WTC11 (cell line): ENCODE data around the gene MMP24. TPM values are rescaled to one million over a fixed set of nuclear protein-coding genes. Genes with fewer than 3 reads are reported as not detected.
"Not testable (repeated sequence)": the region's sequence is repeated elsewhere in the genome, so short reads cannot be mapped to it uniquely, and the experiment has no call there.

Experiments used
- ATAC-seq: fragments of 200-7000 bp; cut with Tn5 transposase; 2 replicates; pipeline ENCODE4 v1.10.0; 2021; ENCODE audit warnings: mild to moderate bottlenecking, moderate library complexity
- CTCF ChIA-PET: fragments of 300-600 bp; sonication (Branson Sonifier 250); formaldehyde crosslinking; loops from one replicate; lab custom pipeline; 2021; ENCODE audit warnings: antibody characterized with exemption; lab: Charles Lee
- POLR2A ChIA-PET: fragments of 350-600 bp; sonication (Branson Sonifier 250); formaldehyde crosslinking; loops from one replicate; lab custom pipeline; 2021; ENCODE audit warnings: antibody characterized with exemption; lab: Charles Lee
- DNase-seq: peaks from one replicate; pipeline ENCODE4 v3.0.0; 2021; ENCODE audit warnings: low spot score
- H3K27ac Mint-ChIP-seq: 2 replicates; pipeline ENCODE4 v1.8.0; 2021; ENCODE audit warnings: mixed read lengths
- H3K27me3 Mint-ChIP-seq: 2 replicates; pipeline ENCODE4 v1.8.0; 2021; ENCODE audit warnings: low read depth, mild to moderate bottlenecking, moderate library complexity, mixed read lengths
- H3K36me3 Mint-ChIP-seq: 2 replicates; pipeline ENCODE4 v1.8.0; 2021; ENCODE audit warnings: mixed read lengths
- H3K4me1 Mint-ChIP-seq: 2 replicates; pipeline ENCODE4 v1.8.0; 2022; ENCODE audit warnings: mixed read lengths
- H3K4me3 Mint-ChIP-seq: 2 replicates; pipeline ENCODE4 v1.8.0; 2021; ENCODE audit warnings: mild to moderate bottlenecking, moderate library complexity, mixed read lengths
- H3K9me3 Mint-ChIP-seq: 2 replicates; pipeline ENCODE4 v1.8.0; 2021; ENCODE audit warnings: mixed read lengths
- ARID4B ChIP-seq: sonication (generic); formaldehyde crosslinking; IDR thresholded peaks from 2 replicates; pipeline ENCODE4 v1.8.0; 2023; ENCODE audit warnings: missing genetic modification reagents, mild to moderate bottlenecking, borderline replicate concordance
- ATF2 ChIP-seq: sonication (generic); formaldehyde crosslinking; IDR thresholded peaks from 2 replicates; pipeline ENCODE4 v1.8.1; 2022; ENCODE audit warnings: low read depth, missing genetic modification reagents, borderline replicate concordance
- CBFB ChIP-seq: sonication (generic); formaldehyde crosslinking; IDR thresholded peaks from 2 replicates; pipeline ENCODE4 v1.8.1; 2022; ENCODE audit warnings: mild to moderate bottlenecking, low read depth, missing genetic modification reagents
- E2F4 ChIP-seq: sonication (generic); formaldehyde crosslinking; IDR thresholded peaks from 2 replicates; pipeline ENCODE4 v1.8.1; 2022; ENCODE audit warnings: low read depth, mild to moderate bottlenecking, moderate library complexity, missing genetic modification reagents, borderline replicate concordance
- FOXP1 ChIP-seq: sonication (generic); formaldehyde crosslinking; IDR thresholded peaks from 2 replicates; pipeline ENCODE4 v1.8.0; 2022; ENCODE audit warnings: missing genetic modification reagents, mild to moderate bottlenecking, moderate library complexity, borderline replicate concordance
- MLX ChIP-seq: sonication (generic); formaldehyde crosslinking; IDR thresholded peaks from 2 replicates; pipeline ENCODE4 v1.8.1; 2023; ENCODE audit warnings: mild to moderate bottlenecking, missing genetic modification reagents, moderate library complexity
- NFATC4 ChIP-seq: fragments of 250-450 bp; sonication (Bioruptor Pico); IDR thresholded peaks from 2 replicates; pipeline ENCODE4 v1.9.0; 2021; ENCODE audit warnings: mild to moderate bottlenecking
- NFYB ChIP-seq: sonication (generic); formaldehyde crosslinking; conservative IDR thresholded peaks from 2 replicates; pipeline ENCODE4 v1.8.0; 2022; ENCODE audit warnings: low read depth, missing genetic modification reagents
- NR1H2 ChIP-seq: sonication (generic); formaldehyde crosslinking; IDR thresholded peaks from 2 replicates; pipeline ENCODE4 v1.9.0; 2021; ENCODE audit warnings: mild to moderate bottlenecking, moderate library complexity, missing genetic modification reagents
- RELA ChIP-seq: sonication (generic); formaldehyde crosslinking; IDR thresholded peaks from 2 replicates; pipeline ENCODE4 v1.8.1; 2022; ENCODE audit warnings: missing genetic modification reagents, mild to moderate bottlenecking, borderline replicate concordance
- SMAD4 ChIP-seq: sonication (generic); formaldehyde crosslinking; IDR thresholded peaks from 2 replicates; pipeline ENCODE4 v1.8.0; 2022; ENCODE audit warnings: mild to moderate bottlenecking, missing genetic modification reagents
- STAT6 ChIP-seq: sonication (generic); formaldehyde crosslinking; conservative IDR thresholded peaks from 2 replicates; pipeline ENCODE4 v1.8.1; 2023; ENCODE audit warnings: mild to moderate bottlenecking, low read depth, missing genetic modification reagents, moderate library complexity
- ZBTB21 ChIP-seq: sonication (generic); formaldehyde crosslinking; IDR thresholded peaks from 2 replicates; pipeline ENCODE4 v1.8.1; 2023; ENCODE audit warnings: mild to moderate bottlenecking, missing genetic modification reagents, borderline replicate concordance
- ZNF121 ChIP-seq: sonication (generic); formaldehyde crosslinking; IDR thresholded peaks from 2 replicates; pipeline ENCODE4 v1.8.0; 2023; ENCODE audit warnings: missing genetic modification reagents
- ZNF416 ChIP-seq: fragments of 250-450 bp; sonication (Bioruptor Pico); IDR thresholded peaks from 2 replicates; pipeline ENCODE4 v1.9.0; 2021; ENCODE audit warnings: mild to moderate bottlenecking, inconsistent platforms
- ZNF512 ChIP-seq: sonication (generic); formaldehyde crosslinking; IDR thresholded peaks from 2 replicates; pipeline ENCODE4 v1.8.1; 2022; ENCODE audit warnings: missing genetic modification reagents, borderline replicate concordance
- total RNA-seq: library from RNA; stranded (reverse); gene quantifications from 3 replicates; pipeline ENCODE4 v1.2.3, GENCODE V29; 2021

The MMP24 gene
- total RNA-seq, 1 experiment from 2014 or later: 16.8 TPM

- no peak for TF ChIP-seq E2F4 (CRISPR knock-in tag)
- TF ChIP-seq MLX (CRISPR knock-in tag): no peak
- TF ChIP-seq ZNF512: no peak
- TF ChIP-seq CBFB (CRISPR knock-in tag): no peak
- TF ChIP-seq, all 79 proteins: peak for 0
These were observed 25.1 kb downstream of the MMP24 start (continued) for GRCh38 chr20:35251613-35251940.

GRCh38 chr20:35252037-35252461 lies 25.6 kb downstream of the MMP24 start:
- Mint-ChIP-seq H3K9me3 (no peaks in the 10 kb centered on the region), H3K27ac (no peak overlapping the region), H3K27me3 (no peaks in the 10 kb centered on the region), H3K4me3 (no peak overlapping the region), H3K36me3 (no peaks in the 10 kb centered on the region; the same call in 1 of the 2 replicates), H3K4me1 (peaks cover 33% of the 10 kb centered on the region)
- POLR2A ChIA-PET: no interaction called here
- no peak for TF ChIP-seq NR1H2
- TF ChIP-seq FOXP1: no peak
- no peak for TF ChIP-seq STAT6 (CRISPR knock-in tag)
- no peak for TF ChIP-seq RELA
- CTCF ChIA-PET: interaction anchor here (0.6 kb wide), 1 partner anchor 86 kb away, joined by 3 read pairs; no protein-coding TSS in a partner anchor
- no peak for ATAC-seq
- no peak for DNase-seq

- H3K27ac Mint-ChIP-seq, CTCF ChIA-PET, H3K4me3 Mint-ChIP-seq, POLR2A ChIA-PET, H3K27me3 Mint-ChIP-seq, ATAC-seq, H3K9me3 Mint-ChIP-seq, H3K36me3 Mint-ChIP-seq, DNase-seq: not testable (repeated sequence)
- peaks cover 34% of the 10 kb centered on the region for H3K4me1 Mint-ChIP-seq
These were observed 26.1 kb downstream of the MMP24 start for GRCh38 chr20:35252598-35252997.

GRCh38 chr20:35253010-35253409 lies 26.5 kb downstream of the MMP24 start:
- H3K4me3 Mint-ChIP-seq: no peak overlapping the region

More at GRCh38 chr20:35253010-35253409, 26.5 kb downstream of the MMP24 start:
- Mint-ChIP-seq H3K27ac (no peak overlapping the region; the same call in 1 of the 2 replicates), H3K4me1 (peaks cover 34% of the 10 kb centered on the region), H3K36me3 (no peaks in the 10 kb centered on the region; the same call in none of the 2 replicates), H3K9me3 (no peaks in the 10 kb centered on the region), H3K27me3 (no peaks in the 10 kb centered on the region)
- ChIA-PET CTCF (no interaction called here), POLR2A (interaction anchor here (0.7 kb wide), 1 partner anchor 66 kb away, joined by 9 read pairs; no protein-coding TSS in a partner anchor)
- ATAC-seq (no peak), DNase-seq (no peak)
- no peak for TF ChIP-seq ZBTB21 (CRISPR knock-in tag)
- TF ChIP-seq ZNF416: no peak
- TF ChIP-seq NFATC4 (CRISPR knock-in tag): no peak
- TF ChIP-seq ATF2 (CRISPR knock-in tag): no peak
- no peak for TF ChIP-seq ZNF121 (CRISPR knock-in tag)
- no peak for TF ChIP-seq SMAD4 (CRISPR knock-in tag)
- no peak for TF ChIP-seq NFYB (CRISPR knock-in tag)
- TF ChIP-seq ARID4B: no peak
